Thyroid gland (tissue), 4 donors: Measurements from ENCODE around the gene C2CD2.

Experiments used
- CTCF ChIP-seq, 6 experiments: fragments of 200-600 bp in 3 of 6; fragments of 450-650 bp in 3 of 6; sonication (generic) in 3 of 6; IDR thresholded peaks; one replicate each; pipeline ENCODE4 v1.5.1; 2016 to 2019; ENCODE audit warnings: antibody characterized with exemption in 6 of 6, mild to moderate bottlenecking in 2 of 6, inconsistent platforms in 1 of 6, moderate library complexity in 1 of 6
- POLR2A ChIP-seq, 2 donors: fragments of 450-650 bp; IDR thresholded peaks; one replicate each; pipeline ENCODE4 v1.6.1; 2017; ENCODE audit warnings: antibody characterized with exemption in 2 of 2, mild to moderate bottlenecking in 2 of 2, moderate library complexity in 1 of 2

- TF ChIP-seq CTCF (IDR thresholded peaks at IDR 0.05) (no peak), POLR2A (IDR thresholded peaks at IDR 0.05) (no peak)
These were observed 104.7 kb downstream of the C2CD2 start for GRCh38 chr21:41848958-41849580.
